Sigmoid colon (tissue), 7 donors: ENCODE data around the gene HPCAL1. TPM values are rescaled to one million over a fixed set of nuclear protein-coding genes. Genes with fewer than 3 reads are reported as not detected.

Experiments used
- DNase-seq: peaks from one replicate; pipeline ENCODE4 v3.0.0-alpha.2; 2019
- H3K27ac ChIP-seq, 4 donors: fragments of 200-600 bp; sonication (generic); one replicate each; pipeline ENCODE4 v1.5.1; 2016 to 2019; ENCODE audit warnings: mild to moderate bottlenecking in 1 of 4
- H3K27me3 ChIP-seq, 3 donors: fragments of 200-600 bp; sonication (generic); one replicate each; pipeline ENCODE4 v1.5.1; 2019; ENCODE audit warnings: mild to moderate bottlenecking in 1 of 3
- H3K36me3 ChIP-seq, 4 donors: fragments of 200-600 bp; sonication (generic); one replicate each; pipeline ENCODE4 v1.5.1; 2016 to 2019
- H3K4me1 ChIP-seq, 4 donors: fragments of 200-600 bp; sonication (generic); one replicate each; pipeline ENCODE4 v1.5.1; 2017 to 2019
- H3K4me3 ChIP-seq, 4 donors: fragments of 200-600 bp; sonication (generic); one replicate each; pipeline ENCODE4 v1.5.1; 2017 to 2019; ENCODE audit warnings: mild to moderate bottlenecking in 2 of 4, moderate library complexity in 1 of 4
- H3K9me3 ChIP-seq, 4 donors: fragments of 200-600 bp in 3 of 4; sonication (generic) in 3 of 4; one replicate each; pipeline versions ENCODE4 v1.5.1 to v1.6.1; 2013 to 2019
- CTCF ChIP-seq, 4 experiments: fragments of 450-650 bp in 3 of 4; fragments of 200-600 bp in 1 of 4; IDR thresholded peaks; one replicate each; pipeline ENCODE4 v1.5.1; 2016 to 2019; ENCODE audit warnings: antibody characterized with exemption in 4 of 4, mild to moderate bottlenecking in 3 of 4, moderate library complexity in 2 of 4
- EP300 ChIP-seq, 4 donors: sonication (generic); formaldehyde crosslinking; IDR thresholded peaks; one replicate each; pipeline ENCODE4 v1.6.1; 2017; ENCODE audit warnings: antibody characterized with exemption in 4 of 4
- POLR2A ChIP-seq, 2 donors: fragments of 450-650 bp; IDR thresholded peaks; one replicate each; pipeline ENCODE4 v1.6.1; 2016; ENCODE audit warnings: antibody characterized with exemption in 2 of 2, mild to moderate bottlenecking in 2 of 2, moderate library complexity in 2 of 2
- POLR2AphosphoS5 ChIP-seq, 4 donors: sonication (generic); formaldehyde crosslinking; IDR thresholded peaks; one replicate each; pipeline ENCODE4 v1.6.1; 2017; ENCODE audit warnings: antibody characterized with exemption in 4 of 4
- WGBS, 2 donors: extraction: QIAGEN DNeasy Blood & Tissue Kit; methylation state at CpG; one replicate each; pipeline ENCODE4 v1.1.7; 2013; 5-methylcytosine and 5-hydroxymethylcytosine counted together
- intact Hi-C: fragments of 100-400 bp; cut with DNase I; formaldehyde crosslinking; loops from one replicate; pipeline ENCODE4 v1.15.1; 2023
- polyA plus RNA-seq, 3 donors: library from polyadenylated mRNA; stranded (reverse); fragments of 200-250 nt; gene quantifications; one replicate each; pipeline ENCODE4 v1.2.3, GENCODE V29; 2013
- total RNA-seq, 4 donors: library from RNA; depleted of rRNA; stranded (reverse); fragments of >200 nt; gene quantifications; one replicate each; pipeline ENCODE4 v1.1.0, GENCODE V29; 2016
- donor health status: healthy with polysubstance abuse.
- donor health status: Bipolar disorder and iron deficiency.
- donor health status: healthy.

The HPCAL1 gene
- total and polyA plus RNA-seq, 7 donors: 27.7 to 115 (median 46.0) TPM

GRCh38 chr2:10327896-10328669 lies 25.4 kb downstream of the HPCAL1 start:
- no peaks in the 10 kb centered on the region for H3K9me3 ChIP-seq
- no peaks in the 10 kb centered on the region for H3K36me3 ChIP-seq
- no peak overlapping the region for H3K4me3 ChIP-seq
- TF ChIP-seq EP300 (IDR thresholded peaks at IDR 0.05) (no peak), CTCF (IDR thresholded peaks at IDR 0.05) (no peak), POLR2A (IDR thresholded peaks at IDR 0.05) (no peak), POLR2AphosphoS5 (IDR thresholded peaks at IDR 0.05) (no peak)
- H3K27ac ChIP-seq: no peak overlapping the region
- H3K27me3 ChIP-seq: no peaks in the 10 kb centered on the region
- 71 to 75% methylated on average over 7 of the region's 7 CpGs for WGBS, 2 donors
- intact Hi-C loops: no loop called here
- no peak for DNase-seq
- H3K4me1 ChIP-seq: peaks cover 0 to 52% (median 44%) of the 10 kb centered on the region in 4 donors

GRCh38 chr2:10328670-10329579 lies 26.2 kb downstream of the HPCAL1 start:
- WGBS, 2 donors: 74 to 83% methylated on average over 12 of the region's 12 CpGs
- DNase-seq: no peak
- intact Hi-C loops: no loop called here
- Histone ChIP-seq H3K36me3 (no peaks in the 10 kb centered on the region), H3K4me1 (peaks cover 0 to 52% (median 46%) of the 10 kb centered on the region in 4 donors), H3K9me3 (no peaks in the 10 kb centered on the region), H3K27ac (peak overlapping the region; percentile 24 to 44 (median 35)), H3K4me3 (no peak overlapping the region), H3K27me3 (no peaks in the 10 kb centered on the region)
- TF ChIP-seq POLR2AphosphoS5 (IDR thresholded peaks at IDR 0.05) (peak in 1 of 4 donors; percentile 9), POLR2A (IDR thresholded peaks at IDR 0.05) (no peak), EP300 (IDR thresholded peaks at IDR 0.05) (no peak)

GRCh38 chr2:10329580-10329879 lies 26.8 kb downstream of the HPCAL1 start:
- Histone ChIP-seq H3K27me3 (no peaks in the 10 kb centered on the region), H3K4me3 (no peak overlapping the region), H3K27ac (peak overlapping the region; percentile 24 to 44 (median 35)), H3K4me1 (peaks cover 0 to 52% (median 46%) of the 10 kb centered on the region in 4 donors), H3K36me3 (no peaks in the 10 kb centered on the region), H3K9me3 (no peaks in the 10 kb centered on the region)
- 48 to 52% methylated on average over 6 of the region's 6 CpGs for WGBS, 2 donors
- intact Hi-C loops: no loop called here
- no peak for DNase-seq
- TF ChIP-seq EP300 (IDR thresholded peaks at IDR 0.05) (no peak), CTCF (IDR thresholded peaks at IDR 0.05) (no peak), POLR2A (IDR thresholded peaks at IDR 0.05) (no peak), POLR2AphosphoS5 (IDR thresholded peaks at IDR 0.05) (no peak)

- intact Hi-C loops: no loop called here
- no peak for DNase-seq
- Histone ChIP-seq H3K27me3 (no peaks in the 10 kb centered on the region), H3K4me1 (peaks cover 0 to 52% (median 46%) of the 10 kb centered on the region in 4 donors), H3K9me3 (peaks cover 0 to under 1% (median 0%) of the 10 kb centered on the region in 4 donors), H3K4me3 (no peak overlapping the region), H3K27ac (peak overlapping the region; percentile 24 to 46 (median 38)), H3K36me3 (no peaks in the 10 kb centered on the region)
- WGBS, 2 donors: 58 to 60% methylated on average over 21 of the region's 21 CpGs
- TF ChIP-seq EP300 (IDR thresholded peaks at IDR 0.05) (no peak), POLR2AphosphoS5 (IDR thresholded peaks at IDR 0.05) (no peak), CTCF (IDR thresholded peaks at IDR 0.05) (no peak), POLR2A (IDR thresholded peaks at IDR 0.05) (no peak)
These were observed 27.4 kb downstream of the HPCAL1 start for GRCh38 chr2:10329880-10330699.
